BE2C (cell line): ENCODE results near the gene TINCR. TPM values are rescaled to one million over a fixed set of nuclear protein-coding genes. Genes with fewer than 3 reads are reported as not detected.
"Not testable (repeated sequence)": the region's sequence is repeated elsewhere in the genome, so short reads cannot be mapped to it uniquely, and the experiment has no call there.

Experiments used
- DNase-seq: peaks from one replicate; pipeline ENCODE4 v3.0.0-alpha.2; 2020
- H3K27me3 ChIP-seq: fragments of 250-450 bp; sonication (Bioruptor Pico); 2 replicates; pipeline ENCODE4 v1.5.1; 2020; ENCODE audit warnings: mild to moderate bottlenecking
- H3K36me3 ChIP-seq: fragments of 250-450 bp; sonication (Bioruptor Pico); 2 replicates; pipeline ENCODE4 v1.5.1; 2020; ENCODE audit warnings: mild to moderate bottlenecking
- H3K4me1 ChIP-seq: fragments of 250-450 bp; sonication (Bioruptor Pico); 2 replicates; pipeline ENCODE4 v1.5.1; 2020
- H3K4me3 ChIP-seq: 2 replicates; pipeline ENCODE4 v1.5.1; 2011; ENCODE audit warnings: low read depth, low read length
- H3K9me3 ChIP-seq: fragments of 250-450 bp; sonication (Bioruptor Pico); 2 replicates; pipeline ENCODE4 v1.5.1; 2020
- CTCF ChIP-seq: IDR thresholded peaks from 2 replicates; pipeline ENCODE4 v1.5.1; 2012; ENCODE audit warnings: mild to moderate bottlenecking, low read depth, low read length
- polyA plus RNA-seq: library from polyadenylated mRNA; unstranded; fragments of >200 nt; gene quantifications from one replicate; pipeline ENCODE4 v1.2.1, GENCODE V29; 2012; ENCODE audit warnings: low read depth, missing spikeins; ENCODE audit not compliant: insufficient read length, insufficient read depth

The TINCR gene
- 0.54 TPM for polyA plus RNA-seq

- peaks cover 25% of the 10 kb centered on the region for H3K27me3 ChIP-seq
- TF ChIP-seq CTCF, result peak; percentile 20; the same call in 1 of the 2 replicates
- no peaks in the 10 kb centered on the region; the same call in 1 of the 2 replicates for H3K9me3 ChIP-seq
- H3K4me3 ChIP-seq, result no peak within 1 kb of the TSS
- H3K36me3 ChIP-seq, result no peaks in the 10 kb centered on the region
- DNase-seq, result peak; percentile 54
- H3K4me1 ChIP-seq, result no peaks in the 10 kb centered on the region
Observed at GRCh38 chr19:5567360-5567969, at the start of gene TINCR. TSS of gene TINCR (minus strand) at chr19:5567953.

- Histone ChIP-seq H3K36me3 (peaks cover 87% of the 10 kb centered on the region), H3K9me3 (no peaks in the 10 kb centered on the region), H3K27me3 (no peaks in the 10 kb centered on the region), H3K4me1 (no peaks in the 10 kb centered on the region; the same call in 1 of the 2 replicates), H3K4me3 (no peak overlapping the region)
- TF ChIP-seq CTCF, result no peak
- DNase-seq, result no peak
Observed at GRCh38 chr19:5617080-5617479, 49.3 kb upstream of the TINCR start.

GRCh38 chr19:5615756-5616327 lies 48.1 kb upstream of the TINCR start:
- TF ChIP-seq CTCF, result no peak

GRCh38 chr19:5612891-5613865 lies 45.4 kb upstream of the TINCR start:
- no peak for TF ChIP-seq CTCF
- no peak for DNase-seq
- no peaks in the 10 kb centered on the region; the same call in 1 of the 2 replicates for H3K4me1 ChIP-seq
- H3K27me3 ChIP-seq, result no peaks in the 10 kb centered on the region
- H3K36me3 ChIP-seq, result peaks cover 89% of the 10 kb centered on the region
- H3K4me3 ChIP-seq, result no peak overlapping the region
- H3K9me3 ChIP-seq, result no peaks in the 10 kb centered on the region

More at GRCh38 chr19:5615756-5616327, 48.1 kb upstream of the TINCR start:
- Histone ChIP-seq H3K4me1 (no peaks in the 10 kb centered on the region; the same call in 1 of the 2 replicates), H3K36me3 (peaks cover 86% of the 10 kb centered on the region), H3K27me3 (no peaks in the 10 kb centered on the region), H3K9me3 (no peaks in the 10 kb centered on the region), H3K4me3 (no peak overlapping the region)
- no peak for DNase-seq

GRCh38 chr19:5609881-5610448 lies 42.2 kb upstream of the TINCR start:
- no peaks in the 10 kb centered on the region for H3K27me3 ChIP-seq
- DNase-seq, result no peak
- H3K9me3 ChIP-seq, result no peaks in the 10 kb centered on the region
- no peak overlapping the region for H3K4me3 ChIP-seq
- no peak for TF ChIP-seq CTCF
- no peaks in the 10 kb centered on the region for H3K4me1 ChIP-seq
- peaks cover 92% of the 10 kb centered on the region for H3K36me3 ChIP-seq

- not testable (repeated sequence) for H3K4me3 ChIP-seq, H3K27me3 ChIP-seq, H3K9me3 ChIP-seq, DNase-seq, H3K4me1 ChIP-seq
- H3K36me3 ChIP-seq, result peaks cover 92% of the 10 kb centered on the region
Observed at GRCh38 chr19:5608766-5609165, 41.0 kb upstream of the TINCR start.
